SK-N-SH (cell line): ENCODE measurements around the gene FNDC11.

Experiments used
- GATA2 ChIP-seq: sonication (generic); formaldehyde crosslinking; IDR thresholded peaks from 2 replicates; pipeline ENCODE4 v1.5.0; 2020; ENCODE audit warnings: mild to moderate bottlenecking, missing genetic modification reagents
- POLR2AphosphoS5 ChIP-seq: IDR thresholded peaks from 2 replicates; pipeline ENCODE4 v1.6.1; 2012; ENCODE audit warnings: low read depth, low read length
- TF ChIP-seq, protein P1 (sequence below): IDR thresholded peaks from 2 replicates; pipeline ENCODE4 v1.4.0; 2012; ENCODE audit warnings: low read depth

GRCh38 chr20:63553933-63554290 lies at the start of gene FNDC11:
- TF ChIP-seq GATA2 (CRISPR knock-in tag) (no peak), POLR2AphosphoS5 (no peak)
- TF ChIP-seq, protein P1, sequence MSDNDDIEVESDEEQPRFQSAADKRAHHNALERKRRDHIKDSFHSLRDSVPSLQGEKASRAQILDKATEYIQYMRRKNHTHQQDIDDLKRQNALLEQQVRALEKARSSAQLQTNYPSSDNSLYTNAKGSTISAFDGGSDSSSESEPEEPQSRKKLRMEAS = no peak
